Measurements from ENCODE around the gene IGSF8.
A peak's percentile ranks its signal among the peaks of the same experiment; 100 is the strongest.
"Not testable (repeated sequence)": the region's sequence is repeated elsewhere in the genome, so short reads cannot be mapped to it uniquely, and the experiment has no call there.

IGSF8 gene

GRCh38 chr1:160129558-160129957 is 31.1 kb upstream of the IGSF8 start:
- TF ChIP-seq CTCF (IDR thresholded peaks at IDR 0.05; ENCODE audit: low read depth, low read length, missing control alignments), result no peak
- Histone ChIP-seq H3K36me3 (replicated peaks) (no peaks in the 10 kb centered on the region), H3K4me3 (ENCODE audit: low read depth, low read length) (no peak overlapping the region), H3K27ac (no peak overlapping the region), H3K27me3 (replicated peaks) (no peaks in the 10 kb centered on the region)
- no peak for DNase-seq
- in situ Hi-C loops (cut with HindIII; ENCODE audit: low pct_ligation_motif_present, low sequenced_read_pairs), result no loop called here

- in situ Hi-C loops (cut with HindIII; ENCODE audit: low pct_ligation_motif_present, low sequenced_read_pairs), result no loop called here
- H3K27me3 ChIP-seq (replicated peaks), result no peaks in the 10 kb centered on the region
- no peak overlapping the region for H3K4me3 ChIP-seq (ENCODE audit: low read depth, low read length)
- H3K27ac ChIP-seq, result no peak overlapping the region
- DNase-seq, result no peak
- H3K36me3 ChIP-seq (replicated peaks), result no peaks in the 10 kb centered on the region
- TF ChIP-seq CTCF (IDR thresholded peaks at IDR 0.05; ENCODE audit: low read depth, low read length, missing control alignments), result no peak
These were observed 30.6 kb upstream of the IGSF8 start for GRCh38 chr1:160129046-160129445.

- in situ Hi-C loops (cut with HindIII; ENCODE audit: low pct_ligation_motif_present, low sequenced_read_pairs), result no loop called here
These were observed 30.2 kb upstream of the IGSF8 start for GRCh38 chr1:160128636-160129035.

GRCh38 chr1:160127865-160128523 is 29.6 kb upstream of the IGSF8 start:
- Histone ChIP-seq H3K27me3 (replicated peaks) (no peaks in the 10 kb centered on the region), H3K36me3 (replicated peaks) (no peaks in the 10 kb centered on the region), H3K27ac (no peak overlapping the region), H3K4me3 (ENCODE audit: low read depth, low read length) (no peak overlapping the region)
- DNase-seq, result peak; percentile 45
- TF ChIP-seq CTCF (IDR thresholded peaks at IDR 0.05; ENCODE audit: low read depth, low read length, missing control alignments), result no peak
- in situ Hi-C loops (cut with HindIII; ENCODE audit: low pct_ligation_motif_present, low sequenced_read_pairs), result no loop called here

More at GRCh38 chr1:160128636-160129035, 30.2 kb upstream of the IGSF8 start:
- Histone ChIP-seq H3K27ac (no peak overlapping the region), H3K27me3 (replicated peaks) (no peaks in the 10 kb centered on the region), H3K4me3 (ENCODE audit: low read depth, low read length) (no peak overlapping the region), H3K36me3 (replicated peaks) (no peaks in the 10 kb centered on the region)
- DNase-seq, result no peak
- no peak for TF ChIP-seq CTCF (IDR thresholded peaks at IDR 0.05; ENCODE audit: low read depth, low read length, missing control alignments)

GRCh38 chr1:160127381-160127780 is 29.0 kb upstream of the IGSF8 start:
- no peak for DNase-seq
- H3K27me3 ChIP-seq (replicated peaks), result no peaks in the 10 kb centered on the region
- H3K27ac ChIP-seq, result no peak overlapping the region
- no peaks in the 10 kb centered on the region for H3K36me3 ChIP-seq (replicated peaks)
- in situ Hi-C loops (cut with HindIII; ENCODE audit: low pct_ligation_motif_present, low sequenced_read_pairs), result no loop called here
- H3K4me3 ChIP-seq (ENCODE audit: low read depth, low read length), result no peak overlapping the region
- TF ChIP-seq CTCF (IDR thresholded peaks at IDR 0.05; ENCODE audit: low read depth, low read length, missing control alignments), result no peak

GRCh38 chr1:160126342-160126741 is 27.9 kb upstream of the IGSF8 start:
- not testable (repeated sequence) for DNase-seq

More at GRCh38 chr1:160126342-160126741, 27.9 kb upstream of the IGSF8 start:
- H3K27me3 ChIP-seq (replicated peaks); H3K27ac ChIP-seq; H3K4me3 ChIP-seq (ENCODE audit: low read depth, low read length); in situ Hi-C loops (cut with HindIII; ENCODE audit: low pct_ligation_motif_present, low sequenced_read_pairs); H3K36me3 ChIP-seq (replicated peaks): not testable (repeated sequence)

All from brain microvascular endothelial cell (primary cell).